Kidney epithelial cell (primary cell): ENCODE results near the gene MIEF1. TPM values are rescaled to one million over a fixed set of nuclear protein-coding genes. Genes with fewer than 3 reads are reported as not detected.
A peak's percentile ranks its signal among the peaks of the same experiment; 100 is the strongest.

Source experiments
- DNase-seq: peaks from one replicate; pipeline ENCODE4 v3.0.0-alpha.2; 2010; ENCODE audit warnings: low read depth
- H3K27me3 ChIP-seq: 2 replicates; pipeline ENCODE4 v1.6.0; 2011; ENCODE audit warnings: low read length; ENCODE audit not compliant: control insufficient read depth, insufficient read depth
- H3K36me3 ChIP-seq: 2 replicates; pipeline ENCODE4 v1.5.1; 2011; ENCODE audit warnings: low read length; ENCODE audit not compliant: control insufficient read depth, insufficient read depth
- H3K4me3 ChIP-seq: 2 replicates; pipeline ENCODE4 v1.5.1; 2011; ENCODE audit warnings: low read depth, mild to moderate bottlenecking, control low read depth, low read length
- CTCF ChIP-seq: IDR thresholded peaks from 2 replicates; pipeline ENCODE4 v1.5.1; 2011; ENCODE audit warnings: mild to moderate bottlenecking, moderate library complexity, low read length, control low read depth, inconsistent platforms; ENCODE audit not compliant: insufficient read depth, poor library complexity, severe bottlenecking
- total RNA-seq: library from RNA; depleted of rRNA; stranded (reverse); fragments of >200 nt; gene quantifications from 2 replicates; pipeline ENCODE4 v1.2.3, GENCODE V29; 2015

The MIEF1 gene
- total RNA-seq, 1 donor from 2014 or later: 54.6 TPM

GRCh38 chr22:39457198-39457555, 44.9 kb upstream of the MIEF1 start:
- TF ChIP-seq CTCF: no peak
- DNase-seq: no peak
- Histone ChIP-seq H3K36me3 (no peaks in the 10 kb centered on the region), H3K27me3 (peaks cover 22% of the 10 kb centered on the region), H3K4me3 (peak overlapping the region; percentile 39)

- Histone ChIP-seq H3K36me3 (no peaks in the 10 kb centered on the region), H3K27me3 (peaks cover 22% of the 10 kb centered on the region), H3K4me3 (peak overlapping the region; percentile 39)
- DNase-seq: no peak
- no peak for TF ChIP-seq CTCF
These were observed 44.3 kb upstream of the MIEF1 start for GRCh38 chr22:39457556-39458443.

- Histone ChIP-seq H3K27me3 (peaks cover 22% of the 10 kb centered on the region), H3K4me3 (no peak overlapping the region), H3K36me3 (no peaks in the 10 kb centered on the region)
- DNase-seq: no peak
- no peak for TF ChIP-seq CTCF
These were observed 43.5 kb upstream of the MIEF1 start for GRCh38 chr22:39458444-39459083.

- DNase-seq: no peak
- H3K36me3 ChIP-seq: no peaks in the 10 kb centered on the region
- H3K4me3 ChIP-seq: no peak overlapping the region
- no peak for TF ChIP-seq CTCF
- peaks cover 22% of the 10 kb centered on the region for H3K27me3 ChIP-seq
These were observed 42.4 kb upstream of the MIEF1 start for GRCh38 chr22:39459681-39460080.

- H3K4me3 ChIP-seq: no peak overlapping the region
- TF ChIP-seq CTCF: no peak
- H3K27me3 ChIP-seq: peaks cover 11% of the 10 kb centered on the region
- no peak for DNase-seq
- H3K36me3 ChIP-seq: no peaks in the 10 kb centered on the region
These were observed 39.5 kb upstream of the MIEF1 start for GRCh38 chr22:39462443-39463221.
